ENCODE data around the gene HOXD8.

Gene HOXD8

GRCh38 chr2:176142281-176142680, 12.8 kb downstream of the HOXD8 start:
- peaks cover 13% of the 10 kb centered on the region for H3K4me1 ChIP-seq (ENCODE audit: control insufficient read depth, insufficient read depth, low read depth, low read length)
- no peaks in the 10 kb centered on the region for H3K36me3 ChIP-seq (ENCODE audit: control insufficient read depth in 1 of 2, insufficient read depth in 2 of 2, low read depth in 1 of 2, low read length in 2 of 2)
- H2BK15ac ChIP-seq (ENCODE audit: low read depth, poor library complexity, severe bottlenecking), result no peak overlapping the region
- H2BK120ac ChIP-seq (ENCODE audit: low read depth, low read length), result no peak overlapping the region
- no peak overlapping the region for H3K4ac ChIP-seq (ENCODE audit: low read depth in 1 of 2, low read length in 2 of 2)
- H3K9me3 ChIP-seq (ENCODE audit: control insufficient read depth, low read length), result no peaks in the 10 kb centered on the region
- no peak overlapping the region for H3K4me3 ChIP-seq (ENCODE audit: insufficient read depth in 1 of 2, low read depth in 1 of 2, low read length in 2 of 2)
- no peak overlapping the region for H3K23ac ChIP-seq (ENCODE audit: low read length in 2 of 2)
- H3K79me1 ChIP-seq (replicated peaks; ENCODE audit: low read length, poor library complexity, severe bottlenecking), result peaks cover 9% of the 10 kb centered on the region
- no peak overlapping the region for H2AK5ac ChIP-seq (ENCODE audit: low read length, severe bottlenecking)
- H3K18ac ChIP-seq (ENCODE audit: low read depth in 1 of 2, low read length in 2 of 2), result no peak overlapping the region
- H4K8ac ChIP-seq (ENCODE audit: low read length), result no peak overlapping the region
- no peak overlapping the region for H3K9ac ChIP-seq (ENCODE audit: low read length)
- H3K27me3 ChIP-seq (ENCODE audit: control insufficient read depth in 1 of 2, insufficient read depth in 1 of 2, low read length in 2 of 2), result peaks cover 0 to 58% of the 10 kb centered on the region in 2 experiments
- H3K27ac ChIP-seq (ENCODE audit: low read length, poor library complexity, severe bottlenecking), result no peak overlapping the region
- no peak for DNase-seq
- no peak overlapping the region for H4K91ac ChIP-seq (ENCODE audit: low read length)
- no peak overlapping the region for H3K14ac ChIP-seq (ENCODE audit: low read length in 2 of 2)
- H3K4me2 ChIP-seq (ENCODE audit: low read length, poor library complexity, severe bottlenecking), result no peak overlapping the region
- no peak overlapping the region for H2BK12ac ChIP-seq (ENCODE audit: low read length in 2 of 2)
- WGBS, result 79% methylated on average over 2 of the region's 2 CpGs
- H2AFZ ChIP-seq (ENCODE audit: low read depth, low read length), result no peak overlapping the region
- no peak overlapping the region for H2BK5ac ChIP-seq (ENCODE audit: low read depth, low read length, poor library complexity, severe bottlenecking)

DNA sequence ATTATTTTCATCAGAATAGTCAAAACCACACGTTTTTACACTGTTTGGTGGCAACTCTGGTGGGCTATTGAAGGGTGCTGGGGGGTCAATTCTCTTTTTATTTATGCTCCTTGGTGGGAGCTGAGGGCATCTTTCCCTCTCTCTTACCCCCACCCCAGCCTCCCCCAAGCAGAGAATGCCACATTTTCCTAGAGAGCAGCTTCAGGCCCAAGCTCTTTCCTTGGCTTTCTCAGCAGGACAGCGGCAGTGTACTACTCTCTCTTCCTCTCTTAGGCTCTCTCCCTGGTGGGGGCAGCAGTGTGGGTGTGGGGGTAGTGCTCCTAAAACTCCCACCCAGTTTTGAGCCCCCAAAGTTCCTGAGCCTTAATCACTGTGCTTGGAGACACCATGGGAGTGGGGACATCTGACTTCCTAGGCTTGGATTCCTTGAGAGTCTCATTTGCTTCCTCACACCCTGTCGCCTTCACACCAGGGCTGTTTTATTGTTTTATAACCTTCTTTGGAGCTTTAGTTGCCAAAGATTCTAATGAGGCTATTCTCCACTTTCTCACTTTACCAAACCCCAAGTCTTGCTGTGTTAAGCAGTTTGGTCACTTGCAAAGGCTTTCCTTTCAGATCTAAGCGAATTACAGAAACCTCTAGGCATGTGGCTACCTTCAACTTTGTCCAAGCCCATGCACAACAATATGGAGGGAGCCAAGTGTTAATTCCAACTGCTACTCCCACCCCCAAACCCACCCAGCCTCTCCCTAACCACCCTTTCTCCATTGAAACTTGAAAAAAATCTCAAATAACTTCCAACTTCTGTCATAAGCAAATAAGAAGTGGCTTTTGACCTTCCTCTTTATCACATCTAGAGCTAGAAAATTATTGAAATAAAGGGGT, 15.8 kb downstream of the HOXD8 start:
- Histone ChIP-seq H3K14ac (ENCODE audit: low read length in 2 of 2) (no peak overlapping the region), H3K9me3 (ENCODE audit: control insufficient read depth, low read length) (no peaks in the 10 kb centered on the region), H3K9ac (ENCODE audit: low read length) (no peak overlapping the region), H3K36me3 (ENCODE audit: control insufficient read depth in 1 of 2, insufficient read depth in 2 of 2, low read depth in 1 of 2, low read length in 2 of 2) (peaks cover 3 to 7% of the 10 kb centered on the region in 2 experiments), H3K4ac (ENCODE audit: low read depth in 1 of 2, low read length in 2 of 2) (no peak overlapping the region), H3K23ac (ENCODE audit: low read length in 2 of 2) (no peak overlapping the region), H2BK15ac (ENCODE audit: low read depth, poor library complexity, severe bottlenecking) (no peak overlapping the region), H2BK5ac (ENCODE audit: low read depth, low read length, poor library complexity, severe bottlenecking) (no peak overlapping the region), H4K91ac (ENCODE audit: low read length) (no peak overlapping the region), H3K27me3 (ENCODE audit: control insufficient read depth in 1 of 2, insufficient read depth in 1 of 2, low read length in 2 of 2) (peaks cover 0 to 67% of the 10 kb centered on the region in 2 experiments), H3K27ac (ENCODE audit: low read length, poor library complexity, severe bottlenecking) (no peak overlapping the region), H2AFZ (ENCODE audit: low read depth, low read length) (no peak overlapping the region), H4K8ac (ENCODE audit: low read length) (no peak overlapping the region), H3K4me1 (ENCODE audit: control insufficient read depth, insufficient read depth, low read depth, low read length) (peaks cover 7% of the 10 kb centered on the region), H3K4me2 (ENCODE audit: low read length, poor library complexity, severe bottlenecking) (no peak overlapping the region), H3K18ac (ENCODE audit: low read depth in 1 of 2, low read length in 2 of 2) (no peak overlapping the region), H2AK5ac (ENCODE audit: low read length, severe bottlenecking) (no peak overlapping the region), H2BK12ac (ENCODE audit: low read length in 2 of 2) (no peak overlapping the region), H3K79me1 (replicated peaks; ENCODE audit: low read length, poor library complexity, severe bottlenecking) (peaks cover 13% of the 10 kb centered on the region), H3K4me3 (ENCODE audit: insufficient read depth in 1 of 2, low read depth in 1 of 2, low read length in 2 of 2) (no peak overlapping the region), H2BK120ac (ENCODE audit: low read depth, low read length) (no peak overlapping the region)
- no peak for DNase-seq
- WGBS, result 51% methylated on average over 1 of the region's 4 CpGs

GRCh38 chr2:176146101-176146500, 16.6 kb downstream of the HOXD8 start:
- H3K27me3 ChIP-seq (ENCODE audit: control insufficient read depth in 1 of 2, insufficient read depth in 1 of 2, low read length in 2 of 2), result peaks cover 0 to 67% of the 10 kb centered on the region in 2 experiments
- H2BK5ac ChIP-seq (ENCODE audit: low read depth, low read length, poor library complexity, severe bottlenecking), result no peak overlapping the region
- peaks cover 3% of the 10 kb centered on the region for H3K4me1 ChIP-seq (ENCODE audit: control insufficient read depth, insufficient read depth, low read depth, low read length)
- H2BK15ac ChIP-seq (ENCODE audit: low read depth, poor library complexity, severe bottlenecking), result no peak overlapping the region
- H3K36me3 ChIP-seq (ENCODE audit: control insufficient read depth in 1 of 2, insufficient read depth in 2 of 2, low read depth in 1 of 2, low read length in 2 of 2), result peaks cover 3 to 10% of the 10 kb centered on the region in 2 experiments
- no peak overlapping the region for H3K4me3 ChIP-seq (ENCODE audit: insufficient read depth in 1 of 2, low read depth in 1 of 2, low read length in 2 of 2)
- no peak overlapping the region for H2AK5ac ChIP-seq (ENCODE audit: low read length, severe bottlenecking)
- H2BK120ac ChIP-seq (ENCODE audit: low read depth, low read length), result no peak overlapping the region
- H3K9me3 ChIP-seq (ENCODE audit: control insufficient read depth, low read length), result no peaks in the 10 kb centered on the region
- H4K8ac ChIP-seq (ENCODE audit: low read length), result no peak overlapping the region
- no peak overlapping the region for H3K4ac ChIP-seq (ENCODE audit: low read depth in 1 of 2, low read length in 2 of 2)
- no peak overlapping the region for H3K23ac ChIP-seq (ENCODE audit: low read length in 2 of 2)
- DNase-seq, result no peak
- WGBS, result 49% methylated on average over 5 of the region's 6 CpGs
- no peak overlapping the region for H3K4me2 ChIP-seq (ENCODE audit: low read length, poor library complexity, severe bottlenecking)
- H4K91ac ChIP-seq (ENCODE audit: low read length), result no peak overlapping the region
- peaks cover 14% of the 10 kb centered on the region for H3K79me1 ChIP-seq (replicated peaks; ENCODE audit: low read length, poor library complexity, severe bottlenecking)
- H3K14ac ChIP-seq (ENCODE audit: low read length in 2 of 2), result no peak overlapping the region
- no peak overlapping the region for H2AFZ ChIP-seq (ENCODE audit: low read depth, low read length)
- no peak overlapping the region for H3K9ac ChIP-seq (ENCODE audit: low read length)
- no peak overlapping the region for H2BK12ac ChIP-seq (ENCODE audit: low read length in 2 of 2)
- H3K18ac ChIP-seq (ENCODE audit: low read depth in 1 of 2, low read length in 2 of 2), result no peak overlapping the region
- H3K27ac ChIP-seq (ENCODE audit: low read length, poor library complexity, severe bottlenecking), result no peak overlapping the region

GRCh38 chr2:176146645-176147044, 17.1 kb downstream of the HOXD8 start:
- no peaks in the 10 kb centered on the region for H3K9me3 ChIP-seq (ENCODE audit: control insufficient read depth, low read length)
- H2BK15ac ChIP-seq (ENCODE audit: low read depth, poor library complexity, severe bottlenecking), result no peak overlapping the region
- no peak for DNase-seq
- H3K27ac ChIP-seq (ENCODE audit: low read length, poor library complexity, severe bottlenecking), result no peak overlapping the region
- peaks cover 14% of the 10 kb centered on the region for H3K79me1 ChIP-seq (replicated peaks; ENCODE audit: low read length, poor library complexity, severe bottlenecking)
- peaks cover 6% of the 10 kb centered on the region for H3K4me1 ChIP-seq (ENCODE audit: control insufficient read depth, insufficient read depth, low read depth, low read length)
- no peak overlapping the region for H4K8ac ChIP-seq (ENCODE audit: low read length)
- H2BK12ac ChIP-seq (ENCODE audit: low read length in 2 of 2), result no peak overlapping the region
- H2AK5ac ChIP-seq (ENCODE audit: low read length, severe bottlenecking), result no peak overlapping the region
- peaks cover 3 to 10% of the 10 kb centered on the region in 2 experiments for H3K36me3 ChIP-seq (ENCODE audit: control insufficient read depth in 1 of 2, insufficient read depth in 2 of 2, low read depth in 1 of 2, low read length in 2 of 2)
- no peak overlapping the region for H3K4me2 ChIP-seq (ENCODE audit: low read length, poor library complexity, severe bottlenecking)
- no peak overlapping the region for H3K23ac ChIP-seq (ENCODE audit: low read length in 2 of 2)
- H2BK5ac ChIP-seq (ENCODE audit: low read depth, low read length, poor library complexity, severe bottlenecking), result no peak overlapping the region
- no peak overlapping the region for H3K9ac ChIP-seq (ENCODE audit: low read length)
- no peak overlapping the region for H2AFZ ChIP-seq (ENCODE audit: low read depth, low read length)
- H3K27me3 ChIP-seq (ENCODE audit: control insufficient read depth in 1 of 2, insufficient read depth in 1 of 2, low read length in 2 of 2), result peaks cover 0 to 69% of the 10 kb centered on the region in 2 experiments
- H3K18ac ChIP-seq (ENCODE audit: low read depth in 1 of 2, low read length in 2 of 2), result no peak overlapping the region
- H3K4me3 ChIP-seq (ENCODE audit: insufficient read depth in 1 of 2, low read depth in 1 of 2, low read length in 2 of 2), result no peak overlapping the region
- no peak overlapping the region for H3K14ac ChIP-seq (ENCODE audit: low read length in 2 of 2)
- no peak overlapping the region for H2BK120ac ChIP-seq (ENCODE audit: low read depth, low read length)
- no peak overlapping the region for H4K91ac ChIP-seq (ENCODE audit: low read length)
- no peak overlapping the region for H3K4ac ChIP-seq (ENCODE audit: low read depth in 1 of 2, low read length in 2 of 2)

All from mesenchymal stem cell (in vitro differentiated cells and primary cell).